Stimulated activated naive B cell treated with anti-CD40 and anti-IgM and Interleukin-4, amounts not matched to agents 10 μg/mL and 1 μg/mL and 100 μg/mL, for 72 hours (primary cell): ENCODE measurements around the gene FGF22.
A peak's percentile ranks its signal among the peaks of the same experiment; 100 is the strongest.

ENCODE experiments used
- ATAC-seq, 2 donors: fragments of 150-1000 bp; cut with Tn5 transposase; replicated peaks; 2 replicates each; pipeline ENCODE4 v1.10.0; 2021; ENCODE audit warnings: moderate library complexity in 1 of 2
- DNase-seq: peaks from one replicate; pipeline ENCODE4 v3.0.0; 2021
- H3K27ac Mint-ChIP-seq: one replicate; pipeline ENCODE4 v1.8.0; 2022; ENCODE audit warnings: mild to moderate bottlenecking, mixed read lengths
- H3K27me3 Mint-ChIP-seq, 2 donors: one replicate each; pipeline ENCODE4 v1.8.0; 2022; ENCODE audit warnings: mixed read lengths in 2 of 2
- H3K36me3 Mint-ChIP-seq, 2 donors: one replicate each; pipeline ENCODE4 v1.8.0; 2022; ENCODE audit warnings: mixed read lengths in 2 of 2, mild to moderate bottlenecking in 1 of 2
- H3K4me1 Mint-ChIP-seq, 2 donors: one replicate each; pipeline ENCODE4 v1.8.0; 2022; ENCODE audit warnings: mixed read lengths in 2 of 2, mild to moderate bottlenecking in 1 of 2
- H3K4me3 Mint-ChIP-seq, 2 donors: one replicate each; pipeline ENCODE4 v1.8.0; 2022; ENCODE audit warnings: mild to moderate bottlenecking in 2 of 2, mixed read lengths in 2 of 2, moderate library complexity in 1 of 2
- H3K9me3 Mint-ChIP-seq, 2 donors: one replicate each; pipeline ENCODE4 v1.8.0; 2022; ENCODE audit warnings: mixed read lengths in 2 of 2, mild to moderate bottlenecking in 1 of 2

The FGF22 gene

GRCh38 chr19:639253-640160, at the start of gene FGF22:
FGF22 (plus strand) TSS chr19:639879; CDS start chr19:639926, 47 bp downstream.
- peak within 1 kb of the TSS; percentile 80 to 91 for H3K4me3 Mint-ChIP-seq
- peaks cover 13 to 22% of the 10 kb centered on the region in 2 donors for H3K4me1 Mint-ChIP-seq
- peak; percentile 79 for DNase-seq
- H3K27ac Mint-ChIP-seq: peak within 1 kb of the TSS; percentile 84
- H3K9me3 Mint-ChIP-seq: no peaks in the 10 kb centered on the region
- H3K27me3 Mint-ChIP-seq: no peaks in the 10 kb centered on the region
- H3K36me3 Mint-ChIP-seq: peaks cover 8 to 17% of the 10 kb centered on the region in 2 donors
- peak; percentile 91 to 93 for ATAC-seq

- ATAC-seq (peak in 1 of 2 donors; percentile 33), DNase-seq (no peak)
- H3K4me3 Mint-ChIP-seq: peak overlapping the region in 1 of 2 donors; percentile 57
- no peaks in the 10 kb centered on the region for H3K9me3 Mint-ChIP-seq
- H3K27me3 Mint-ChIP-seq: peaks cover 36 to 58% of the 10 kb centered on the region in 2 donors
- H3K36me3 Mint-ChIP-seq: no peaks in the 10 kb centered on the region
- peaks cover 14 to 20% of the 10 kb centered on the region in 2 donors for H3K4me1 Mint-ChIP-seq
- no peak overlapping the region for H3K27ac Mint-ChIP-seq
Observed at GRCh38 chr19:590396-590745, 49.3 kb upstream of the FGF22 start.

- DNase-seq: no peak
- H3K27ac Mint-ChIP-seq: no peak overlapping the region
- no peaks in the 10 kb centered on the region for H3K9me3 Mint-ChIP-seq
- H3K4me3 Mint-ChIP-seq: no peak overlapping the region
- H3K36me3 Mint-ChIP-seq: no peaks in the 10 kb centered on the region
- H3K4me1 Mint-ChIP-seq: peaks cover 14 to 20% of the 10 kb centered on the region in 2 donors
- H3K27me3 Mint-ChIP-seq: peaks cover 38 to 61% of the 10 kb centered on the region in 2 donors
- no peak for ATAC-seq
Observed at GRCh38 chr19:590750-591098, 49.0 kb upstream of the FGF22 start.

GRCh38 chr19:591099-591958, 48.4 kb upstream of the FGF22 start:
- DNase-seq (no peak), ATAC-seq (no peak)
- H3K9me3 Mint-ChIP-seq: no peaks in the 10 kb centered on the region
- H3K36me3 Mint-ChIP-seq: no peaks in the 10 kb centered on the region
- no peak overlapping the region for H3K27ac Mint-ChIP-seq
- peaks cover 14 to 20% of the 10 kb centered on the region in 2 donors for H3K4me1 Mint-ChIP-seq
- peak overlapping the region in 1 of 2 donors; percentile 21 for H3K4me3 Mint-ChIP-seq
- peaks cover 38 to 65% of the 10 kb centered on the region in 2 donors for H3K27me3 Mint-ChIP-seq

- Mint-ChIP-seq H3K4me3 (no peak overlapping the region), H3K27ac (no peak overlapping the region), H3K27me3 (peaks cover 38 to 68% of the 10 kb centered on the region in 2 donors), H3K36me3 (no peaks in the 10 kb centered on the region), H3K4me1 (peaks cover 14 to 20% of the 10 kb centered on the region in 2 donors), H3K9me3 (no peaks in the 10 kb centered on the region)
- no peak for DNase-seq
- no peak for ATAC-seq
Observed at GRCh38 chr19:592101-592500, 47.6 kb upstream of the FGF22 start.

- Mint-ChIP-seq H3K4me3 (no peak overlapping the region), H3K36me3 (no peaks in the 10 kb centered on the region), H3K9me3 (no peaks in the 10 kb centered on the region), H3K27me3 (peaks cover 37 to 66% of the 10 kb centered on the region in 2 donors), H3K27ac (no peak overlapping the region), H3K4me1 (peaks cover 13 to 19% of the 10 kb centered on the region in 2 donors)
- DNase-seq (no peak), ATAC-seq (no peak)
Observed at GRCh38 chr19:593055-593454, 46.6 kb upstream of the FGF22 start.

GRCh38 chr19:593505-593904, 46.2 kb upstream of the FGF22 start:
- Mint-ChIP-seq H3K36me3 (no peaks in the 10 kb centered on the region), H3K27ac (no peak overlapping the region), H3K4me1 (peaks cover 10 to 14% of the 10 kb centered on the region in 2 donors), H3K4me3 (no peak overlapping the region), H3K27me3 (peaks cover 32 to 62% of the 10 kb centered on the region in 2 donors), H3K9me3 (no peaks in the 10 kb centered on the region)
- ATAC-seq: peak in 1 of 2 donors; percentile 62
- no peak for DNase-seq

GRCh38 chr19:594265-594870, 45.3 kb upstream of the FGF22 start:
- H3K27ac Mint-ChIP-seq: no peak overlapping the region
- no peak for ATAC-seq
- H3K4me1 Mint-ChIP-seq: peaks cover 9 to 10% of the 10 kb centered on the region in 2 donors
- no peak overlapping the region for H3K4me3 Mint-ChIP-seq
- no peak for DNase-seq
- no peaks in the 10 kb centered on the region for H3K9me3 Mint-ChIP-seq
- peaks cover 29 to 54% of the 10 kb centered on the region in 2 donors for H3K27me3 Mint-ChIP-seq
- no peaks in the 10 kb centered on the region for H3K36me3 Mint-ChIP-seq

- H3K4me3 Mint-ChIP-seq: no peak overlapping the region
- no peak for ATAC-seq
- no peaks in the 10 kb centered on the region for H3K9me3 Mint-ChIP-seq
Observed at GRCh38 chr19:595326-596262, 44.1 kb upstream of the FGF22 start.

GRCh38 chr19:596263-596655, 43.4 kb upstream of the FGF22 start:
- no peaks in the 10 kb centered on the region for H3K36me3 Mint-ChIP-seq

More at GRCh38 chr19:595326-596262, 44.1 kb upstream of the FGF22 start:
- Mint-ChIP-seq H3K27ac (no peak overlapping the region), H3K36me3 (no peaks in the 10 kb centered on the region), H3K4me1 (peaks cover 9 to 10% of the 10 kb centered on the region in 2 donors), H3K27me3 (peaks cover 29 to 54% of the 10 kb centered on the region in 2 donors)
- DNase-seq: no peak

GRCh38 chr19:597406-598315, 42.0 kb upstream of the FGF22 start:
- peaks cover 20 to 36% of the 10 kb centered on the region in 2 donors for H3K27me3 Mint-ChIP-seq
- no peak for DNase-seq
- H3K36me3 Mint-ChIP-seq: peaks cover 2 to 5% of the 10 kb centered on the region in 2 donors
- H3K27ac Mint-ChIP-seq: no peak overlapping the region
- H3K4me1 Mint-ChIP-seq: peaks cover 7 to 9% of the 10 kb centered on the region in 2 donors
- no peak overlapping the region for H3K4me3 Mint-ChIP-seq
- peaks cover 7 to 10% of the 10 kb centered on the region in 2 donors for H3K9me3 Mint-ChIP-seq
- no peak for ATAC-seq

More at GRCh38 chr19:596263-596655, 43.4 kb upstream of the FGF22 start:
- Mint-ChIP-seq H3K4me1 (peaks cover 8 to 9% of the 10 kb centered on the region in 2 donors), H3K27ac (no peak overlapping the region), H3K9me3 (peaks cover 0 to under 1% of the 10 kb centered on the region in 2 donors), H3K27me3 (peaks cover 27 to 50% of the 10 kb centered on the region in 2 donors), H3K4me3 (no peak overlapping the region)
- DNase-seq (no peak), ATAC-seq (no peak)

- H3K4me3 Mint-ChIP-seq: no peak overlapping the region
- H3K27me3 Mint-ChIP-seq: peaks cover 0 to 3% of the 10 kb centered on the region in 2 donors
- H3K9me3 Mint-ChIP-seq: peaks cover 10% of the 10 kb centered on the region in 2 donors
- peaks cover 2 to 6% of the 10 kb centered on the region in 2 donors for H3K36me3 Mint-ChIP-seq
- no peaks in the 10 kb centered on the region for H3K4me1 Mint-ChIP-seq
- DNase-seq: no peak
- H3K27ac Mint-ChIP-seq: no peak overlapping the region
- no peak for ATAC-seq
Observed at GRCh38 chr19:601310-601709, 38.4 kb upstream of the FGF22 start.
